GM18867 (cell line): Measurements from ENCODE around the gene RHBDL1.
A peak's percentile ranks its signal among the peaks of the same experiment; 100 is the strongest.

Experiments
- ATAC-seq: cut with Tn5 transposase; IDR thresholded peaks from one replicate; pipeline ENCODE4 v1.9.1; 2021; ENCODE audit warnings: mild to moderate bottlenecking, moderate library complexity; ENCODE audit not compliant: unreplicated experiment

RHBDL1 gene

GRCh38 chr16:716768-717325 is 41.4 kb downstream of the RHBDL1 start:
- no peak for ATAC-seq

GRCh38 chr16:717450-718245 is 42.2 kb downstream of the RHBDL1 start:
- no peak for ATAC-seq

DNA sequence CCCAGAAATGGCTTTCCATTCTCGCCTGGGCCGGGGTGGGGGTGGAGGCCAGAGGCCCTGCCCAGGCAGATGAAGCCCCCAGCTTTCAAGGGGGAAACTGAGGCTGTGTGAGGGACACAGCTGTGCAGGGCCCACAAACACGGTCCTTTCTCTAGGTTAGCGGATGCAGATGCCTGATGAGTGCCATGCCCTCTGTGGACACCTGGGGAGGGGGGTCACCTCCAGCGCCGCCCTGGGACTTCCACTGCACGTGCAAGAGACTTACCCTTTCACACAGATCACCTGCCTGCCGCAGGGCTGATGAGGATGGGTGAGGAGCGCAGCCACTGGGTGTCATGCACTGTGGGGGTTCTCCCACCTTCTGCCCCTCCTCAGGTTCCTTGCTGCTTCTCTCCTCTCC is 42.9 kb downstream of the RHBDL1 start:
- ATAC-seq = no peak

GRCh38 chr16:718922-719321 is 43.5 kb downstream of the RHBDL1 start:
- no peak for ATAC-seq

- ATAC-seq = no peak
Measured at GRCh38 chr16:719815-720446, 44.5 kb downstream of the RHBDL1 start.

- ATAC-seq = no peak
Measured at GRCh38 chr16:720447-720989, 45.0 kb downstream of the RHBDL1 start.

- ATAC-seq = peak; percentile 72
Measured at GRCh38 chr16:720990-721764, 45.7 kb downstream of the RHBDL1 start, which contains the start of gene ANTKMT. TSS of gene ANTKMT (plus strand) at chr16:721146. CDS start at chr16:721275, 129 bp downstream.

- no peak for ATAC-seq
Measured at GRCh38 chr16:721765-722540, 46.5 kb downstream of the RHBDL1 start.

DNA sequence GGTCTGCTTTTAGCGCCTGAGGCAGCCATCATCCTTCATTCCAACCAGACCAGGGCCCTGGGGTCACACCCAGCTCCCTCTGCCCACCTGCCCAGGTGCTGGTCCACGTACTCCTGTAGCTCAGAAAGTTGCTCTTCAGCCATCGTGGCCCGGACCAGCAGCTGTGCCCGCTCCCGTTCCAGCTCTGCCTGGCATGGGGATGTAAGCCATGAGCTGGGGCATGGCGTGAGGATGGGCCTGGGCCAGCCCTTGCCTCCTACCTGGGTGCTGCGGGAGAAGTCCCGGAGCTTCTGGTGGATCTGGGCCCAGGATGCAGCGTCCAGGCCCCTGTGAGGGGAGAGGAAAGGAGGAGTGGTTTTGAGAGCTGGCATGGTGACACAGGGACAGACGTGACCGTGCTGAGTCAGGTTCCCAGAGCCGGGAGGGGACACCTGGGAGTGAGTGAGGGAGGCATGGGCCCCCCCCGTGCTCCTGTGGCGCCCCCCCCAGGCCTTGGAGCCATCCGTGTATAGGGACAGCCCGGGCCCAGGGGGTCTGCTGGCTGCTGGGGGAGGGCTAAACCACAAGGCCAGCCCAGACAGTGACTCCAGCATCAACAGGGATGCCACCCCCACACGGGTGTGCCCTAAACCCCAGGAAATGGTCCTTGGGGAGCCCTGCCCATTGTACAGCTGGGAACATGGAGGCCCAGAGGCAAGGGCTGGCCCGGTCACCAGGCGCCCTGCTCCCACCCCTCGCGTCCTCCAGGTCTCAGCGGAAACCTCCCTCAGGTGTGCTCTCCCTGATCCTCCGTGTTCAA is 47.6 kb downstream of the RHBDL1 start:
- no peak for ATAC-seq

GRCh38 chr16:723695-724094 is 48.2 kb downstream of the RHBDL1 start:
- no peak for ATAC-seq

DNA sequence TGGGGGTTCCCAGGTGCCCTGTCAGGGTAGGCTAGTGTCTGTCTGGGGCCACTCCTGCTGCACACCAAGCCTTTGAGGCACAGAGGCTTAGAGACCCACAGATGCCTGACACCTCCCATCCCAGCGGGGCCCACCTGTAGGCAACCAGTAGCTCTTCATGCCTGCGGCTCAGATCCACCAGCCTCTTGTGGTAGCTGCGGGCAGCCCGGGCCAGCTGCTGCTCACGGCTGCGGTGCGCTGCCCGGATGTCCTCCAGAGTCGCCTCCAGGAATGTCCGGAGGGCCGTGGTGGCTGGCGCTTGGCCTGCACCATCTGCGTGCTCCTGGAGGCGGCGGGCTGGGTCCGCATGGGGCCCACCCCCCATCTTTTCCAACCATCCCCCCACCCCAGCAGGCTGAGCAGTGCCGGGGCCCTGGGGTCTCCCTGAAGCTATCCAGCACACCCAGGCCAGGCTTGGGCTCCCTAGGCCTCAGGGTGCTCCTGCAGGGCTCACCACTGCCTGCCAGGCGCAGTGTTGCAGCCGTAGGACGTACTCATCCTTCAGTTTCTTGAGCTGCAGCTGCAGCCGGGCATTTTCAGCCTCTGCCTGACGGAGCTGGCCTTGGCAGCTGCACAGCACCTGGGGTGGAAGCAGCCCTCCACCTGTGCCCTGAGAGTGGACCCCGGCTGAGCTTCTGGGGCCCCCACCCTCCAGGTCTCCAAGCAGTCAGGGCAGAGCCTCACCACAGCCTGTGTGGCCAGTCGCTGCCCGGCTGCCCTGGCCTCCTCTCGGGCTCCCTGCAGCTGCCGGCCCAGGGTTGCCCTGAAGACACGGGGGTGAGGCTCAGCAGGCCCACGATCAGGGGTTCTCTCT is 48.9 kb downstream of the RHBDL1 start:
- ATAC-seq = no peak

DNA sequence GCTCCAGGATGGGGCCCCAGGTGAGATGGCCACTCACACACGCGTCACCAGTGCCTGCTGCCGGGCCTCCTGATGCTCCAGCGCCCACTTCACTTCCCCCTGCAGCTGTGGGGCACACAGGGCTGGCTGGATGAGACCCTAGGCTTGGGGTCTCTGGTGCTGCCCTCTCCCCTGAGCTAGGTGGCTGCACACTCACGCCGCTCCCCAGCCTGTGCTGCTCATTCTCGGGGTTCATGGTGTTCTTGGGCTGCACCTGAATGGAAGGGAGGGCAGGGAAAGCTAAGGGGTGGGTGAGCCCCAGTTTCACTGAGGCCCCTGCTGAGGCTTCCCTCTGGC is 49.5 kb downstream of the RHBDL1 start:
- ATAC-seq = no peak

- no peak for ATAC-seq
Measured at GRCh38 chr16:725463-726187, 50.2 kb downstream of the RHBDL1 start.

DNA sequence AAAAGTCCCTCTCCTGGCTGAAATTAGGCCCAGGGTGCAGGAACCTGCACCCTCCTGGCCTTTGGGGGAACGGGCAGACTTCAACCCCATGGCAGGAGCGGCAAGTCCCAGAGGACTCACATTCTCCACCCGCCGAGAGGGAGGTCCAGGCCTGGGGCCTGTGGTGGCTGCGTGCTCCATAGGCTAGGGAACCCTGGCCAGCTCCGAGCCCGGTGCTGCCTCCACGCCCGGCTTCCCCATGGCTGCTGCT is 50.6 kb downstream of the RHBDL1 start:
- no peak for ATAC-seq

- peak; percentile 40 for ATAC-seq
Measured at GRCh38 chr16:726438-727290, 51.2 kb downstream of the RHBDL1 start, which contains the start of the genes CCDC78 and HAGHL. TSS of gene CCDC78 (minus strand) at chr16:726443. CDS start at chr16:726367, 76 bp downstream. TSS of gene HAGHL (plus strand) at chr16:727106. CDS start at chr16:727510, 404 bp downstream.

GRCh38 chr16:727291-727977 is 52.0 kb downstream of the RHBDL1 start:
- ATAC-seq = peak; percentile 10
